Activated naive CD4-positive, alpha-beta T cell treated with anti-CD3 and anti-CD28 coated beads for 36 hours (primary cell): ENCODE data around the gene WDR1. TPM values are rescaled to one million over a fixed set of nuclear protein-coding genes. Genes with fewer than 3 reads are reported as not detected.

Source experiments
- CTCF ChIA-PET: fragments of 350-600 bp; sonication (Branson Sonifier 250); formaldehyde crosslinking; loops from one replicate; lab custom pipeline; 2021; ENCODE audit warnings: antibody characterized with exemption; lab: Charles Lee
- DNase-seq: peaks from one replicate; pipeline ENCODE4 v3.0.0-alpha.2; 2020
- H3K27ac Mint-ChIP-seq: one replicate; pipeline ENCODE4 v1.8.0; 2021; ENCODE audit warnings: mild to moderate bottlenecking, mixed read lengths
- H3K27me3 Mint-ChIP-seq: one replicate; pipeline ENCODE4 v1.8.0; 2021; ENCODE audit warnings: low read depth, mixed read lengths
- H3K36me3 Mint-ChIP-seq: one replicate; pipeline ENCODE4 v1.8.0; 2021; ENCODE audit warnings: low read depth, mixed read lengths
- H3K4me1 Mint-ChIP-seq: one replicate; pipeline ENCODE4 v1.8.0; 2021; ENCODE audit warnings: low read depth, mixed read lengths
- H3K4me3 Mint-ChIP-seq: one replicate; pipeline ENCODE4 v1.8.0; 2021; ENCODE audit warnings: mild to moderate bottlenecking, moderate library complexity, mixed read lengths
- H3K9me3 Mint-ChIP-seq: one replicate; pipeline ENCODE4 v1.8.0; 2021; ENCODE audit warnings: mixed read lengths
- intact Hi-C: fragments of 100-400 bp; cut with micrococcal nuclease; formaldehyde crosslinking; loops from one replicate; pipeline ENCODE4 v1.15.1; 2023
- total RNA-seq, 2 experiments: library from RNA; stranded (reverse); gene quantifications; one replicate each; pipeline ENCODE4 v1.2.3, GENCODE V29; 2021

Gene WDR1
- total RNA-seq, 2 experiments from 2014 or later: 271 to 295 TPM

DNA sequence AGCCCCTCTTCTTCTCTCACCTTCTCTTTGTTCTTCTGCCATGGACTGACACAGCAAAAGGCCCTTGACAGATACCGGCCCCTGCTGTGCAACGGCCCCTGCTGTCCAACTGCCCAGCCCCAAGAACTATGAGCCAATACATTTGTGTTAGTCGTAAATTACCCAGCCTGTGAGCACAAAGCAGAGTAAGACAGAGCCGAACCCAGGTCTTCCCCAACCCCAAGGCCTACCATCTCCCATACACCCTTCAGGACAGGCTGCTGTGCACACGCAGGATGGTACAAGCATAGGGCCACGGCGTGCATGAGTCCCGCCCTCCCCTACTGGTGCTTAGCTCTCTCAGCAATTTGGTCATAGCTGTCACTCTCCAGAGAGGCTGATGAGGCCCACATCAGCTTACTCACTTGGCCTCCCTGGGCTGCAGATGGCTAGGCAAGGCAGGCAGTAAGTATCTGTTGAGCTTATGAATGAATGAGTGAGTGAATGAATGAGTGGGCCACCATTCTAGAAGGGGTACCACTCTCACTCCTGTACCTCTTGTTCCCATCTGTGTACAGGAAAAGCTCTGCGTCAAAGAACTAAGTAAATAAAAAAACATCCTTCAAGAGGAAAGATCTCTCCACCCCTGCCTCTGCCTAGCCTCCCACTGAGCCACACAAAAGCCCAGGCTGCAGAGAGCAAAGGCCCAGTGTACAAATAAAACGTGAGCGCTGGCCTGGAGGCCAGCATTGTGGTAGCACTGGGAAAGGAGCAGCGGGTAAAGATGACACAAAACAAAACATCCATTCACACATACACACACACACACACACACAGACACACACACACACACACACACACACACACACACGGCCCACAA lies 13.9 kb downstream of the WDR1 start:
- no peak for DNase-seq
- H3K4me1 Mint-ChIP-seq: peaks cover 99% of the 10 kb centered on the region
- H3K36me3 Mint-ChIP-seq: peaks cover 63% of the 10 kb centered on the region
- peak overlapping the region; percentile 72 for H3K27ac Mint-ChIP-seq
- intact Hi-C loops: loop anchor here (10.0 kb wide), 1 partner anchor 498 kb away; no protein-coding TSS in a partner anchor
- H3K4me3 Mint-ChIP-seq: no peak overlapping the region
- CTCF ChIA-PET: interaction anchor here (0.6 to 1.5 kb wide), 3 partner anchors 16 to 544 kb away, joined by 3 to 5 read pairs (median 3); no protein-coding TSS in a partner anchor
- H3K9me3 Mint-ChIP-seq: no peaks in the 10 kb centered on the region
- H3K27me3 Mint-ChIP-seq: no peaks in the 10 kb centered on the region

DNA sequence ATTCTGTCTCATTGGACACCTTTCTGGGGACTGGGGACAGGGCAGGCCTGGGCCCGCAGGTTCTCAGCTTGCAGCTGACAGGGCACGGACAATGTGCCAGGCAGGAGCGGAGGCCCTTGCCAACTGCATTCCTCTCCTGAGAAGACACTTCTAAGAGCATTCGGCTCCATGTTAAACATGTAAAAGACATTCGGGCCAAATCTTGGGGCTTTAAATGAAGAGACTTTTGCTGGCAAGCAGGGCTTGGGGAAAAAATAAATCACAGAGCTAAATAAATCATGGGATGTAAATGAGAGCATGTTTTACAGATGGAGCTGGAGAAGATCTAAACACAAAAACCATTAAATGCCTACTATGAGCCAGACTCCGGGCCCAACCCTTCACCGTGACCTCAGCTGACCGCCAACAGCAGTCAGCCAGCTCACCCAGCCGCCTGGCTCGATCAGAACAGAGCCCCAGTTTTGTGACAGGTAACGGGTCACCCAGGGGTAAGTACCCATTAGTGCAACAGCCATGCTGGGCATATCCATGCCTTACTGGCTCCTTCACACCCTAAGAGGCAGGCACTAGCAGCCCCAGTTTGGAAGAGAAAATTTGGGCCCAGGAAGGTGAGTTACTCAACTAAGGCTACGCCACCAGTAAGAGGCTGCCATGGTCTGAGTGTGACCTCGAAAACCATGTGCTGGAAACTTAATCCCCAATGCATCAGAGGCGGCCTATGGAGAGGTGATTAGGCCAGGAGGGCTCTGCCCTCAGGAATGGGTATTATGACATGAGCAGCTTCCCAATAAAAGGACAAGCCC lies 14.7 kb downstream of the WDR1 start:
- Mint-ChIP-seq H3K36me3 (peaks cover 70% of the 10 kb centered on the region), H3K27me3 (no peaks in the 10 kb centered on the region), H3K4me1 (peaks cover 99% of the 10 kb centered on the region), H3K27ac (peak overlapping the region; percentile 47), H3K9me3 (no peaks in the 10 kb centered on the region), H3K4me3 (no peak overlapping the region)
- intact Hi-C loops: loop anchor here (1.0 to 10.0 kb wide), 2 partner anchors 15 to 497 kb away; no protein-coding TSS in a partner anchor
- CTCF ChIA-PET: interaction anchor here (0.6 to 1.5 kb wide), 2 partner anchors 8 to 17 kb away, joined by 3 to 5 read pairs; no protein-coding TSS in a partner anchor
- DNase-seq: no peak

GRCh38 chr4:10100734-10101216 lies 15.8 kb downstream of the WDR1 start:
- intact Hi-C loops: loop anchor here (1.0 to 10.0 kb wide), 2 partner anchors 17 to 496 kb away; no protein-coding TSS in a partner anchor
- Mint-ChIP-seq H3K4me3 (peak overlapping the region; percentile 20), H3K27ac (peak overlapping the region; percentile 81), H3K9me3 (no peaks in the 10 kb centered on the region), H3K27me3 (no peaks in the 10 kb centered on the region), H3K4me1 (peaks cover 99% of the 10 kb centered on the region), H3K36me3 (peaks cover 68% of the 10 kb centered on the region)
- CTCF ChIA-PET: interaction anchor here (0.8 kb wide), 1 partner anchor 12 kb away, joined by 5 read pairs; no protein-coding TSS in a partner anchor
- DNase-seq: peak; percentile 30

- peaks cover 63% of the 10 kb centered on the region for H3K36me3 Mint-ChIP-seq
- H3K4me3 Mint-ChIP-seq: peak overlapping the region; percentile 19
- DNase-seq: peak; percentile 41
- peaks cover 98% of the 10 kb centered on the region for H3K4me1 Mint-ChIP-seq
- CTCF ChIA-PET: interaction anchor here (0.7 to 1.4 kb wide), 5 partner anchors 9 to 81 kb away, joined by 3 to 5 read pairs (median 3); no protein-coding TSS in a partner anchor
- peak overlapping the region; percentile 81 for H3K27ac Mint-ChIP-seq
- intact Hi-C loops: loop anchor here (10.0 kb wide), 1 partner anchor 495 kb away; no protein-coding TSS in a partner anchor
- no peaks in the 10 kb centered on the region for H3K27me3 Mint-ChIP-seq
- H3K9me3 Mint-ChIP-seq: no peaks in the 10 kb centered on the region
Observed at GRCh38 chr4:10099499-10100325, 16.9 kb downstream of the WDR1 start.

- Mint-ChIP-seq H3K36me3 (peaks cover 63% of the 10 kb centered on the region), H3K4me3 (peak overlapping the region; percentile 27), H3K27ac (peak overlapping the region; percentile 81), H3K4me1 (peaks cover 98% of the 10 kb centered on the region), H3K9me3 (no peaks in the 10 kb centered on the region), H3K27me3 (no peaks in the 10 kb centered on the region)
- peak; percentile 65 for DNase-seq
- intact Hi-C loops: no loop called here
- CTCF ChIA-PET: interaction anchor here (1.1 to 1.4 kb wide), 3 partner anchors 9 to 80 kb away, joined by 3 to 5 read pairs (median 3); no protein-coding TSS in a partner anchor
Observed at GRCh38 chr4:10098780-10099160, 17.8 kb downstream of the WDR1 start.

DNA sequence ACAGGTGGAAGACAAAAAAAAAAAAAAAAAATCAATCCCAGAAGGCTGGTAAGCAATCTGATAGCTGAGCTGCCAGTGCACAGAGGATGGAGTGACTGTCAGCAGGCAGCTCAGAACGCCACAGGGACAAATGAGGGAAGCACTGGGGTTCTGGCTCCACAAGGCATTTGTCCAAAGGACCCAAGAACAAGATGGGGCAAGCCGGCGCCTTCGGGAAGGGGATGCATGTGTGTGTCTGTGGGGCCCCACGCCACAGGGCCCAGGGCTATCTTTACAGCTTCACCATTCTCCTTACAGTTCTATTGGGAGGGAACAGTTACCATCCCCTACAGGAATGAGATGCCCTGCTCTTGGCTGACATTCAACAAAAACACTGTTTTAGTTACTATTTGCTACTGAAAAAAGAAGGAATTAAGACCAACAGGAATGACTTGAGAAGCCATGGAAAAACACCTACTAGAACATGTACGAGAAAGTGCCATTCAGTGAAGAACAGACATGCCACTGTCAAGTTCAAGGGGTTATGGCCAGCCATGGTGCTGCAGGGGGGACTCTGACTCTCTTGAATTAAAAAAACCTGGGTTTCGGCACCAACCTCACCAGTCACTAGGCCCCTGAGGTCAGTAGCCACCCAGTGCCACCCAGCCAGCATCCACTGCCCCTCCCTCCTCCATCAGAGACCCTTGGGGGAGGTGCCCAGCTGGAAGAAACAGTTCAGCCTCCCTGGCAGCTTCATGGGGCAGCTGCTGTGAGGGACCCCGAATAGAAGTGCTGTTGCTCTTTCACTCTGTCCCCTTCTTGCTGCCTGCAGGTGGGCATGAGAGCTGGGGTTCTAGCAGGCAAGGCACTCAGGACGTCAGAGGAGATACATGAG lies 18.5 kb downstream of the WDR1 start:
- H3K4me1 Mint-ChIP-seq: peaks cover 98% of the 10 kb centered on the region
- no peaks in the 10 kb centered on the region for H3K27me3 Mint-ChIP-seq
- H3K9me3 Mint-ChIP-seq: no peaks in the 10 kb centered on the region
- DNase-seq: no peak
- peaks cover 66% of the 10 kb centered on the region for H3K36me3 Mint-ChIP-seq
- no peak overlapping the region for H3K4me3 Mint-ChIP-seq
- intact Hi-C loops: loop anchor here (2.0 kb wide), 1 partner anchor 79 kb away; no protein-coding TSS in a partner anchor
- H3K27ac Mint-ChIP-seq: peak overlapping the region; percentile 81
- CTCF ChIA-PET: interaction anchor here (1.1 kb wide), 1 partner anchor 10 kb away, joined by 3 read pairs; no protein-coding TSS in a partner anchor

GRCh38 chr4:10096978-10097335 lies 19.6 kb downstream of the WDR1 start:
- DNase-seq: no peak
- Mint-ChIP-seq H3K27ac (peak overlapping the region; percentile 81), H3K27me3 (no peaks in the 10 kb centered on the region), H3K4me1 (peaks cover 95% of the 10 kb centered on the region), H3K9me3 (no peaks in the 10 kb centered on the region), H3K36me3 (peaks cover 71% of the 10 kb centered on the region), H3K4me3 (no peak overlapping the region)
- intact Hi-C loops: loop anchor here (1.0 to 2.0 kb wide), 3 partner anchors 9 to 78 kb away; no protein-coding TSS in a partner anchor
- CTCF ChIA-PET: interaction anchor here (1.1 to 1.7 kb wide), 4 partner anchors 24 to 442 kb away, joined by 3 to 7 read pairs (median 4); no protein-coding TSS in a partner anchor

GRCh38 chr4:10096201-10096977 lies 20.2 kb downstream of the WDR1 start:
- H3K27ac Mint-ChIP-seq: peak overlapping the region; percentile 81
- H3K4me1 Mint-ChIP-seq: peaks cover 91% of the 10 kb centered on the region
- intact Hi-C loops: loop anchor here (1.0 to 2.0 kb wide), 3 partner anchors 10 to 78 kb away; no protein-coding TSS in a partner anchor
- CTCF ChIA-PET: interaction anchor here (0.9 to 1.8 kb wide), 10 partner anchors 10 to 443 kb away, joined by 3 to 8 read pairs (median 4); partner anchors contain the start of gene WDR1
- H3K27me3 Mint-ChIP-seq: no peaks in the 10 kb centered on the region
- H3K36me3 Mint-ChIP-seq: peaks cover 67% of the 10 kb centered on the region
- DNase-seq: peak; percentile 90
- no peak overlapping the region for H3K4me3 Mint-ChIP-seq
- no peaks in the 10 kb centered on the region for H3K9me3 Mint-ChIP-seq

DNA sequence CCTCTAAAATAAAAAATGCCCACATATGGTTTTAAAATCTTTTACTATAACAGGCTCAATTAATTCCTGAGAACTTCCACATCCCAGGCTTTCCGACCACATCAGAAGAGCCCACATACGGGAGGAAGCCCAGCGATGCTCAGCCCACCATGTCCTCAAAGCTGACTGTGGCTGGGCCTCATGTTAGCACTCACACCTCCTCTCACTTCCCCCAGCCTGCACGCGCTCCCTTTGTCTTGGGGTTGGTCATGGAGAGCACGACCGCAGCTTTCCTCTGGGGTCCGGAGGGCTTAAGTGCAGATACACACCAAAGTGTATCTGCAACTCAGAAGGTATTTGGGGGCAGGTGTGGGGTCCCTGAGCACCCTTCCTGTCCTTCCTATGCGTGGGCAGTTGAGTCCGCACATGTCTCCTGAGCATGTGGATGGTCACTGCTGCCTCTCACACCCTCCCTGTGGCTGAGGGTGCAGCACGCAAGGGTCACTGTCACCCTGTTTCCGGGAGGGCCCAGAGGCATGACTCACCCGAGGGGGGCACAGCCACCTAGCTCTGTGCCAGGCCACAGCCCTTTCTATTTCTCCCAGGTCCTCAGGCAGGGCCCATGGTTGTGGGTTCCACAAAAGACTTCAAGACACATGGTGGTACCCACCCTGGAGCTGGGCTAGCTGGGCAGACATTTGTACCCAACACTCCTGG lies 21.2 kb downstream of the WDR1 start:
- peaks cover 64% of the 10 kb centered on the region for H3K36me3 Mint-ChIP-seq
- H3K4me1 Mint-ChIP-seq: peaks cover 84% of the 10 kb centered on the region
- H3K27ac Mint-ChIP-seq: peak overlapping the region; percentile 81
- intact Hi-C loops: no loop called here
- DNase-seq: no peak
- H3K27me3 Mint-ChIP-seq: no peaks in the 10 kb centered on the region
- no peak overlapping the region for H3K4me3 Mint-ChIP-seq
- H3K9me3 Mint-ChIP-seq: no peaks in the 10 kb centered on the region
- CTCF ChIA-PET: interaction anchor here (0.9 to 1.8 kb wide), 9 partner anchors 11 to 365 kb away, joined by 3 to 8 read pairs (median 4); partner anchors contain the start of gene WDR1
